HG03108 (cell line): ENCODE measurements around the gene C1orf56.

Experiments
- ATAC-seq: cut with Tn5 transposase; IDR thresholded peaks from one replicate; pipeline ENCODE4 v1.9.1; 2021; ENCODE audit warnings: moderate library complexity; ENCODE audit not compliant: unreplicated experiment

The C1orf56 gene

DNA sequence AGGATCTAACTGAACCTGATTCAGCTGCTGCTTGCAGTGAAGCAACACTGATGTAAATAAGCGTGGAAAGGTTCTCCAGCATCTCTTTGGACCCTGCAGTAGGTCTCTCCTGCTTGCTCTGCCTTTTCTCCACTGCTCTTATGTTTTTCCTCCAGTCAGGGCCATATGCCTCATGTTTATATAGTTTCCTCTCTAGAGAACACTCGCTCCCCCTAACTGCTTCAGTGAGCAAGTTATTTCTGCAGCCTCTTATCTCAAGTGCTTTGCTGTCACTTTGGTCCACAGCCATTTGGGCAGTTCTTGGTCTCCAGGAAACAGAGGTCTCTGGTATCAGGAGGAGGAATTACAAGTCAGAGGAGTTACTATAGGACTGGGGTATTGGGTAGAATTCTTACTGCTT, 34.0 kb upstream of the C1orf56 start:
- ATAC-seq: no peak

DNA sequence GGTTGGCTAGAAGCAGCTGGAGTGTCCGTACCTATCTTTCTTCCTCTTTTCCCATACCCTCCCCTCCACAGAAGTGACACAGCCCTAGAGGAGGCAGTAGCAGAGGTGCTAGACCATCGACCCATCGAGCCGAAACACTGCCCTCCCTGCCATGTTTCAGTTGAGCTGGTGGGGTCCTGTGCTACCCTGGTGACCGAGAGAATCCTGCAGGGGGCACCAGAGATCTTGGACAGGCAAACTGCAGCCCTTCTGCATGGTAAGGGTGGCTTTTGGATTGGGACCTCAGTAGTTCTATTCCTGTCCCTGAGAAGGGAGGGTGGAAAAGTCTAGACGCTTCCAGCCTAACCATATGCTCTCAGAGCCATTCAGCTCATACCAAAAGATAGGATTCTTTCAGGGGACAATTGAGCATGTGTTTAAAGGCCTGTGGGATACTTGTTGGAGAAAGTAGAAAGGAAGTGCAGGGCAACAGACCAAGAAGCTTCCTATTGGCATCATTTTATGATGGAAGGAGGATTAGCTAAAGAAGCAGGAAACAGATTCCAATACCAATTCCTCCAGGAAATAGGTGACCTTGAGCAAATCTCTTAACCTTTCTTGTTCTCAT, 22.9 kb upstream of the C1orf56 start:
- no peak for ATAC-seq

DNA sequence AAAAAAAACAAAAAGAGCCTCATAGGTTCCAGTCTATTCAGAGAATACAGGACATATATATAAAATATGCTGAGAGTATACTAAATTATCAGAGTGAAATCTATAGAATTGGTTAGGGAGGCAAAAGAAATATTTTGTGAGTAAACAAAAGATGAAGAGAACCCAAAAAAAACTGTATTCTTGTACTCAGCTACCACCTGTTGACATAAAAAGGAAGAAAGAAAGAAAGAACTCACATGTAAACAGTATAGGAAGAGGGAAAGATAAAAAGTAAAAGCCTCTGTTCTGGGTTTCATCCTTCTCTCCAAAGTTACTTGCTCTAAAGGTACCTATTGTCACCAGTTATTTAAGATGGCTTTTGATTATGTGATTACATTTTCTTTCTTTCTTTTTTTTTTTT, 21.1 kb upstream of the C1orf56 start:
- no peak for ATAC-seq

DNA sequence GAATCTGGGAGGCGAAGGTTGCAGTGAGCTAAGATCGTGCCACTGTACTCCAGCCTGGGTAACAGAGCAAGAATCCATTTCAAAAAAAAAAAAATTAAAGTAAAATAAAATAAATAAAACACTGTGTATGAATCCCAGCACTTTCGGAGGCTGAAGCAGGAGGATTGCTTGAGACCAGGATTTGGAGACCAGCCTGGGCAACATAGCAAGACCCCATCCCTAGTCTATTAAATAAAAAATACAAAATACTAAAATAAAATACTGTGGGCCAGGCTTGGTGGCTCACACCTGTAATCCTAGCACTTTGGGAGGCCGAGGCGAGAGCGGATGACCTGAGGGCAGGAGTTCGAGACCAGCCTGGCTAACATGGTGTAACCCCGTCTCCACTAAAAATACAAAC, 15.4 kb upstream of the C1orf56 start:
- ATAC-seq: no peak

DNA sequence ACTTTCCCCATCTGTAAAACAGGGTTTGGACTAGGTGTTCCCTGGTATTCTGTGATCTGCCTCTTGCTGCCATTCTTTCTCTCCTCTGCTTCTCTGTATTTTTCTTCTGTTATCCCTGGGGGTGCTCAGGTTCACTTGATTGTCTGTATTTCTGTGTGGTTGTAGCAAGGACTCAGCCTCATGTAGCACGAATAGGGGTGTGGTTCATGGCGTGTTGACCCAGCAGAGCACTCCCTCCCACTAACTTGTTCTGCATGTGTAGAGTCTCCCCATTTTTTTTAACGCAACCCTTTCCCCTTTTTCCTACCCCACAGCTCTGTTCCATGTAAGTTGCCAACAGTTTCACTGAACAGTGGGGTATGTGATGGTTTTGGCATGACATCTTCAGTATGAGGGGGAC, 12.4 kb upstream of the C1orf56 start:
- no peak for ATAC-seq

DNA sequence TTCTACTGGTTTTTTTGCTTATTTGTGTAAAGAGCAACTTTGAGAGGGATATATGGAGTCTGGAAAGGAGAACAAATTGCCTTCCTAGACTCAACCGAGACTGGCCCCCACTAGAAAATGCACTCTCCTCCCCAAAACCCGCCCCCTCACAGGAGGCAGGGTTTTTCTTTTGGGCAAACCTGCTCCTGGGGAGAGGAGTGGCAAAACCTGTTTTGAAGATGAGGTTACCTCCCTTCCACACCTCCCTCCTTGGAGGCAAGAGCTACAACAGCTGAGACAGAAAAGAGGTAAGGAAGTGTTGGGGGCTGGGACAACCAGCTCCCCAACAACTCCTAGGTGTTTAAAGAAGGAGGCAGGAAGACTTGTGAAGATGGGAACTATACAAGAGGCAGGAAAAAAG, 11.2 kb upstream of the C1orf56 start, which contains the start of gene BNIPL:
TSS of gene BNIPL (plus strand) at position 231 of the 400 bp plus-strand sequence. CDS start at position 371, 140 bp downstream.
- ATAC-seq: no peak

DNA sequence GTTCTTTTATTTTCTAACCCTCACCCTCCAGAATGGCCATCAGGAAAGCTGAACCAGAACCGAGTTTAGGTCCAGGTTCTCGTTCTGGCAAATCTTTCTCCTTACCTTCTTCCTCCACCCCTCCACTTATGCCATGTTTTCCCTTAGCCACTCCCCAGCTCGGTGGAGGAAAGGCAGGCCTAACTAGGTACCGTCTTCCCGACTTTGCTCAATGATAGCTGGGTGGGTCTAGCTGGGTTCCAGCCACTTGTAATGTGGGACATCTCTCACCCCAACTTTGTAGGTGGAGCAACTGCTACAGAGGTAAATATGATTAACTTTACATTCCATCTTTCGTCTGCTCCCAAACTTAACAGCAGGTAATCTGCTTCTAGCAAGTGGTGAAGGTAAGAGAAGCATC, 10.5 kb upstream of the C1orf56 start:
- no peak for ATAC-seq

DNA sequence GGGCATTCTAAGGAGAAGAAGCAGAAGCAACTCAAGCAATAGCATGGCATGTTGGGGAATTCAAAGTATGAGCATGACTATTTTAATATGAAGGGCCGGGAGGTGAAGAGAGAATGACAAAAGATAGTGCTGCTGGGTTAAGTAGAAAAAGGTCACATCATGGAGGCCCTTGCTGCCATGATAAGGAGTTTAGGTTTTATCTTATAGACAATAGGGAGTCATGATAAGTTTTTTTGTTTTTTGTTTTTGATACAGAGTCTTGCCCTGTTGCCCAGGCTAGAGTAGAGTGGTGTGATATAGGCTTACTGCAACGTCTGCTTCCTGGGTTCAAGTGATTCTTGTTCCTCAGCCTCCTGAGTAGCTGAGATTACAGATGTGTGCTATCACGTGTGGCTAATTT, 8.0 kb upstream of the C1orf56 start:
- no peak for ATAC-seq

DNA sequence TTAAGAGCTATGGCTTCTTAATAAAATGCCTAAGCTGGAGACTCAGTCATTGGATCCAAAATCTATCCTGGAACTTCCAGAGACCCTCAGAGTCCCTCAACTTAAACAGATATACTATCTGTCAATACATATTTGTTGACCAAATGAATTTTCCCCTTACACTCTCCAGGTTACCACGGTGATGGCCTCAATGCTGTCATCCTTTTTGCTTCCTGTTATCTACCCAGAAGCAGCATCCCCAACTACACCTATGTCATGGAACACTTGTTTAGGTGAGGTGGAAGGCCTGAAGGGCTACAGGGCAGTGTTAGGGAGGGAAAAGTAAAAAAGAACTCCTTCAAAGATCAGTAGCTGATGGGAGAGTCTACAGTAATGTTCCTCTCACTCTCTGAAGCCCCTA, 4.4 kb upstream of the C1orf56 start:
- ATAC-seq: no peak

DNA sequence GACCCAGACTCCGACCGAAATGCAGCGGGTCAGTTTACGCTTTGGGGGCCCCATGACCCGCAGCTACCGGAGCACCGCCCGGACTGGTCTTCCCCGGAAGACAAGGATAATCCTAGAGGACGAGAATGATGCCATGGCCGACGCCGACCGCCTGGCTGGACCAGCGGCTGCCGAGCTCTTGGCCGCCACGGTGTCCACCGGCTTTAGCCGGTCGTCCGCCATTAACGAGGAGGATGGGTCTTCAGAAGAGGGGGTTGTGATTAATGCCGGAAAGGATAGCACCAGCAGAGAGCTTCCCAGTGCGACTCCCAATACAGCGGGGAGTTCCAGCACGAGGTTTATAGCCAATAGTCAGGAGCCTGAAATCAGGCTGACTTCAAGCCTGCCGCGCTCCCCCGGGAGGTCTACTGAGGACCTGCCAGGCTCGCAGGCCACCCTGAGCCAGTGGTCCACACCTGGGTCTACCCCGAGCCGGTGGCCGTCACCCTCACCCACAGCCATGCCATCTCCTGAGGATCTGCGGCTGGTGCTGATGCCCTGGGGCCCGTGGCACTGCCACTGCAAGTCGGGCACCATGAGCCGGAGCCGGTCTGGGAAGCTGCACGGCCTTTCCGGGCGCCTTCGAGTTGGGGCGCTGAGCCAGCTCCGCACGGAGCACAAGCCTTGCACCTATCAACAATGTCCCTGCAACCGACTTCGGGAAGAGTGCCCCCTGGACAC, 534 bp downstream of the C1orf56 start:
- ATAC-seq: peak; percentile 46

DNA sequence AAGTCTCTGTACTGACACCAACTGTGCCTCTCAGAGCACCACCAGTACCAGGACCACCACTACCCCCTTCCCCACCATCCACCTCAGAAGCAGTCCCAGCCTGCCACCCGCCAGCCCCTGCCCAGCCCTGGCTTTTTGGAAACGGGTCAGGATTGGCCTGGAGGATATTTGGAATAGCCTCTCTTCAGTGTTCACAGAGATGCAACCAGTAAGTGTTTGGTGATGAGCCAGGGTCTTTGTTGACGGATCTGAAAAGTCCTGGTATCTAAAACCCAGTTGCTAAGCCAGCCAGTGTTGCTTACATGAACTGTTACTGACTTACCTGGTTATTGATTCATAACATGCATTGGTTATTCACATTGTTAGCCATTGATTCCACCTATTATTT, 1.1 kb downstream of the C1orf56 start:
- ATAC-seq: no peak

DNA sequence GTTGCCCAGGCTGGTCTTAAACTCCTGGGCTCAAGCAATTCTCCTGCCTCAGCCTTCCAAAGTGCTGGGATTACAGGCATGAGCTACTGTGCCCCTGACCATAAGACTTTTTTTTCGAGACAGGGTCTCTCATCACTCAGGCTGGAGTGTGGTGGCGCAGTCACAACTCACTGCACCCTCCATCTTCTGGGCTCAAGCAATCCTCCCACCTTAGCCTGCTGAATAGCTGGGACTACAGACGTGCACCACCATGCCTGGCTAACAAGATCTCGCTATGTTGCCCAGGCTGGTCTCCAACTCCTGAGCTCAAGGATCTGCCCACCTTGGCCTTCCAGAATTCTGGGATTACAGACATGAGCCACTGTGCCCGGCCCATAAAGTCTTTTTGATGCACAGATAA, 1.9 kb downstream of the C1orf56 start:
- no peak for ATAC-seq

DNA sequence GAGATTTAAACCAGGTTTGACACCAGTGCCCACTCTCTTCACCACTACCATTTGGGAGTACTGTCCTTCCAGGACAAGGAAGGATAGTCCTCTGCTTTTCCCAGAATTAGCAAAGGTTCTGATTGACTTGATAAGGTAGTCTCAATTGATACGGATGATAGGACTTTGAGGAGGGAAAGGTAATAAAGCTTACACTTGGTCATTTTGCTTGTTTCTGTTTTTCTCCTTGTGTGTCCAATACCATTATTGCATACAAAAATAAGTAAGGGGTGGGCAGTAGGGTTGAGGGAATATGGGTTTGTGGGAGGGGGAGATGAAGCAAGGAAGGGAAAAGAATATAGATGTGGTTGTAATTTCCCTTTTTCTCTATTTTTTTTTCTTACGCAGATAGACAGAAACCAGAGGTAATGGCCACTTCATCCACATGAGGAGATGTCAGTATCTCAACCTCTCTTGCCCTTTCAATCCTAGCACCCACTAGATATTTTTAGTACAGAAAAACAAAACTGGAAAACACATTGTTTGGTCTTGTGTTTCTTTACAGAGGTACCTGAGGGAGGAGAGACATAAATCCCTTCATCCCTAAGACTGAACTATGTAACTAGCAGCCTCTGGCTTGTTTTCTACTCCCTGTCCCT, 2.6 kb downstream of the C1orf56 start:
- no peak for ATAC-seq

DNA sequence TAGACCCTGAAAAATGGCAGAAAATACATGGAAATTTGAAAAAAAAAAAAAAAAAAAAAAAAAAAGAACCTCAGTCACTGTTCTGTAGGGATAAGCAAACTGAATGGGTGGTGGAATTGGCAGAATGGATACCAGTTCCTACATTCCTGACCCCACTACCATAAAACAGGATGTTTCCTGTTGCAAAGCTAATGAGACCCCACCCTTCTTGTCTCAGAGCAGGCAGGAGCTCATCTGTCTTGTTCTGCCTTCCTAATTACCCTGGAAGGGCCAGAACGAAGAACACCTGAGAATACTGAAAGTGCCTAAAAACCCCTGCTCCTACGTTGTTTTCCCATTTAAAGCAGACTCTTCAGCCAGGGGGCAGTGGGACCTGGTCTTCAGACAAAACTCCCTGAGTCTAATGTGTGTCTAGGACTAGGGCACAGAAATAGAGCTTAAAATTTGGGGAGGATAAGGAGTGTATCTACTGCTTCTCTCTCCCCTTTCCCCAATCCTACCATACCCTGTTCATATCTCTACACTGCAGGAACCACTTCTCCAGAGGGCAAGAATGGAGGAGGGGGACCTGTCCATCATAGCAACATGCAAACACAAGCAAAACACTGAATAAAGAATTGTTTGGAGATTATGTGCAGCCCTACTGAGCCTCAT, 3.9 kb downstream of the C1orf56 start:
- ATAC-seq: no peak

DNA sequence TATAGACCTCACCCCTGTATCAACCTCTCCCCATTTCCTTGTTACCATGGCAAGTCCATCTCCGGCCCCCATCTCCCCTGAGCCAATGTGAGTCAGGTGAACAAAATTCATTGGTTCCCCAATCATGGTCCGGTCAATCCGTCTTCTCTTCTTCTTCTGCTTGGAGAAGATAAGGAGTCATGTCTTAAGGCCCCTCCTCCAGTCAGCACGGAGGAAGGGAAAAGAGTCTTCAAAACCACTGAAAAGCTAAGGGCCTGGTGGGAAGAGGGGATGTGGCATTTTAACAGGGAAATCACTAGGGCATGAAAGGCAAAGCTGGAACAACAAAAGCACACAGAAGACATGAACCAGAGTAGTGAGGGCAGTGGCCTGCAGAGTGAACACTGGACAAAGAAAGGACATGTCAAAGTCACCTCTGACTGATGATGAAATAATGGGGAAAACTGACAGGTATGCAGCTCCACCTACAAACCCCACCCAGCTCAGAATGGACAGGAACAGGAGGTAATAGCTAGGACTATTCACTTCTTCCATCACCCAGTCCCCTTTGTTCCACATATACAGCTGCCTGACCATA, 7.5 kb downstream of the C1orf56 start:
- no peak for ATAC-seq

DNA sequence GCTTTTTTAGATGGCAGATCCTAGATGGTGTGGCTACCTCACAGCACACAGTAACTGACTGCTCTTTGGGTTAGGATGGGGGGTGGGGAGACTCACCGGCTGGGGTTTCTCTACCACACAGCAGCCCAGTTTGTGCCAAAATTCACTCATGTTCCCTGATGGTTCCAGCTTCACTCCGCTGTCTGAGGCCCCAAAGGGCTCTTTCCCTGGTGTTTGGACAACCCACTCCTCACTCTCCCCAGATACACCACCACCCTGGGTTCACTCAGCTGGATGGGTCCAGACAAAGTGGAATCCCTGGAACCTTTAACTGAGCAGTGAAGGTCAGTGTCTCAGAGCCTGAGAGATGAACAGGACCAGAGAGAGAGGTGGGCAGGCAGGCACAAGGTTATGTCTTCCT, 8.0 kb downstream of the C1orf56 start:
- ATAC-seq: no peak

DNA sequence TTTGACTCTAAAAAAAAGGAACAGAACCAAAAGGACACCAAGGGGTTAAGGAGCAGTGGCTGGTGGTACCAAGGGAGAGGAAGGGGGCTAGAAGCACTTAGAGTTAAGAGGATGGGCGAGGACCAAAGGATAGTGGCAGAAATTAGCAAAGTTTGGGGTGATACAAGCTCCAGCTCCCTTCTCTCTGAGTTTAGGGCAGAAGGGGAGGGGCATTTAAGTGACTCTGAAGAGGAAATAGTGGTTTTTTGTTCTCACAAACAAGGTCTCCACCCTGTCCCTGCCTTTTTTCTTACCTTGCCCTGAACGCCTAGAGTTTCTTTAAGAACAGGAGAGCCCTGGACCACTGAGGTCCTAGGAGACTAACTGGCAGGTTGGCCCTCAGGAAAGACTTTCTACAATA, 8.6 kb downstream of the C1orf56 start:
- ATAC-seq: no peak

DNA sequence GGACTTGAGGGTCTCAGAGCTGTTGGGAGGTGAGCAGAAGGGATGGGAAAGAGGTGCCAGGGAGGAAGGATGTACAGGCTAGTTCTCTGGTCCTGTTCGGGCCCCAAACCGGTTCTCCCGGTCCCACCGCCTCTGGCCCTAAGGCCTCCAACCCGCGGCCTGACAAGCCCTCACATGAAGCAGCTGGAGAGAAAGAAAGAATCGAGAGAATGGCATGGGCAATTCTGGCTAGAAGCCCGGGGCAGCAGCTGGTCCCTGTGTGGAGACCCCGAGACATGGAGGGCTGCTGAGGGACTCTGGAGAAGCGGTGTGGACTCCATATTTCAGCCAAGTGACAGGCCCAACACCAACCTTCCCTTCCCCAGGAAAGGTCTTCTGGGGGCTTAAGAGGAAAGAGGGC, 11.1 kb downstream of the C1orf56 start:
- ATAC-seq: no peak

DNA sequence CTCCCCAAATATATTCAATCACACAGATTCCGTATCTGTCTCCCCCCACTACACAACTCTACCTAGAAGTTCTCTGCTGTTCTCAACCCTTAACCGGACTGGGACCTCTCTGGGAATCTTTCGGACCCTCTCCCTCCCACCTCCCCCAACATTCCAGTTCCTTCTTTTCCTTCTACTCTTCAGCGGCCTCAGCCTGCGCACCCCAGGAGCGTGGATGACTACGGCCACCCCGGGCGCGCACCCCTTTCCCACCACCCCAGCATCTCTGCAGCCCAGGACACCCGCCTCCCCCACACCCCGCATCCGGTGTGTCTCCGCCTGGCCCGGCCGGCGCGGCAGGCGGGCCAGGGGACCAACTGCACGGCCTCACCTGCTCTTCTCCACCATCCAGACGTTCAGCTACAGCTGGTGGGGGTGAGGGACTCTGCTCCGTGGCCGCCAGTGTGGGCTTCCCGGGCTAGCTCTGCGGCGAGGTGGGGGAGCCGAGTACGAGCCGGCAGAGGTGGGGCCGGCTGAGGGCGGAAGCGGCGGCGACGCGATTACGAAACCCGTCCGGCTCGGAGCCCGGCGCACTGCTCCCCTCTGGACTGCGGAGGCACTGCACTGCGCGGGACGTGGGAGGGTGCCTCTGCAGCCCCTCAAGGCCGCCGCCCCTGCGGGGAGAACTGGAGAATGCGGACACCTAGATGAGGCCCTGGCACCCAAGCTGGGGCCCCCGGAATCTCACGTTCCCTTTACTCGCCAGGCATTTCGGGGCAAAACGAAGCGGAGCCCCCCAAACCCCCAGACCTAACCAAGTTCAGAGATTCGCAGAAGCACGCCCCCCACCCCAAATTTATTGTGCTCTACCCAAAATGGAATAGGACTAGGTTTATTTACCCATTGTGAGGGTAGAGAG, 11.8 kb downstream of the C1orf56 start, which contains the start of gene CDC42SE1:
TSS of gene CDC42SE1 (minus strand) at position 514 of the 898 bp plus-strand sequence. CDS start 3,892 bp downstream, outside the sequence.
- ATAC-seq: peak; percentile 79

DNA sequence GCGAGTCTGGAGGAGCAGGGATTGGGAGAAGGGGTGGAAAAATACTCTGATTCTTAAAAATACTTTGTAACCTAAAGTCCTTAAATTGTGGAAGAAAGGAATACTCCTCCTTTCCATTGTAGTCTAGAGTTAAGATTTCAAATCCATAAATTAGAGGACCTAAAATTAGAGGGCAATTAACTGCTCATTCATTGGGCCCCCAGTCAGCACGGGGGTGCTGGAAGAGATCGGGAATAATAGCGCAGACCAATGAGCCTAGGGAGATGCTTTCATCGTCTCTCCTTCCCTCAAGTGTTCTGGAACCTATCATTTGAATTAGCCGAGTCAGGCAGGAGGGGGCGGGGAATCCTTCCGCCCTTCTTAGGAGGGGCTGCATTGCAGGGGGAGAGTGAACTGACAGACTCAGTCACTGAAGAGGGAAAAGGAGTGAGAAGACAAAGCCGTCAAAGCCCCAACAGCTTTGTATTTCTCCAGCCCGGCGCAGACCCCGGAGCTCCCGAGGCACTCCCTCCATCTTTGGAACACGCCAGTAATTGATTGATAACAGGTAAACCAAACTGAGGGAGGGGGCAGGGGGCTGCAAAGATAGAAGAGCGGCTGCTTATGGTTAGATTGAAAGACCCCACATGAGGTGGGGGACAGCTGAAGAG, 12.6 kb downstream of the C1orf56 start, which contains the start of gene MLLT11:
TSS of gene MLLT11 (plus strand) at position 391 of the 650 bp plus-strand sequence. CDS start 6,828 bp downstream, outside the sequence.
- no peak for ATAC-seq
